Pancreas (tissue), 10 donors: Measurements from ENCODE around the gene ZNF423. TPM values are rescaled to one million over a fixed set of nuclear protein-coding genes. Genes with fewer than 3 reads are reported as not detected.

ENCODE experiments used
- ATAC-seq, 4 donors: fragments of 200-7000 bp; cut with Tn5 transposase; one replicate each; pipeline versions ENCODE4 v1.8.0 to v1.9.1; 2020; ENCODE audit warnings: mild to moderate bottlenecking in 4 of 4, moderate library complexity in 4 of 4
- DNase-seq, 6 donors: peaks; one replicate each; pipeline ENCODE4 v3.0.0-alpha.2; 2020
- FAIRE-seq: peaks from 2 replicates; lab custom pipeline; 2012; peaks lifted over from hg19 to GRCh38; lab: Jason Lieb, UNC
- H3K27ac ChIP-seq, 4 donors: fragments of 200-600 bp; sonication (generic); 1 replicate in 3 of 4; 2 replicates in 1 of 4; pipeline versions ENCODE4 v1.5.0 to v1.8.0; 2020
- H3K27me3 ChIP-seq, 4 donors: fragments of 200-600 bp; one replicate each; pipeline ENCODE4 v1.8.0; 2021
- H3K36me3 ChIP-seq, 3 donors: fragments of 200-600 bp; sonication (generic) in 1 of 3; one replicate each; pipeline versions ENCODE4 v1.5.0 to v1.8.0; 2020 to 2021
- H3K4me1 ChIP-seq, 3 donors: fragments of 200-600 bp; one replicate each; pipeline ENCODE4 v1.8.0; 2021
- H3K4me3 ChIP-seq, 4 donors: fragments of 200-600 bp; sonication (generic) in 2 of 4; one replicate each; pipeline versions ENCODE4 v1.5.0 to v1.8.0; 2020 to 2021
- H3K9me3 ChIP-seq, 4 donors: fragments of 200-600 bp; one replicate each; pipeline ENCODE4 v1.8.0; 2021
- WGBS, 2 donors: extraction: QIAGEN DNeasy Blood & Tissue Kit; methylation state at CpG; one replicate each; pipeline ENCODE4 v1.1.7; 2013; 5-methylcytosine and 5-hydroxymethylcytosine counted together
- intact Hi-C, 3 donors: fragments of 100-400 bp; cut with DNase I; formaldehyde crosslinking; loops; one replicate each; pipeline versions ENCODE4 v1.11.1 to v1.14.2; 2022
- polyA plus RNA-seq, 2 donors: library from polyadenylated mRNA; stranded (reverse); fragments of 200-250 nt; gene quantifications; one replicate each; pipeline ENCODE4 v1.2.3, GENCODE V29; 2013
- total RNA-seq, 6 donors: library from RNA; stranded (reverse); fragmentation: NEBNext Ultra II Directional in 4 of 6; extraction: Animal tissue kit (Norgen Biotek cat#: 25700) in 4 of 6; gene quantifications; one replicate each; pipeline versions ENCODE4 v1.2.1 to v1.2.4, GENCODE V29; 2021 to 2023
- TF ChIP-seq, protein P1 (sequence below), 4 donors: fragments of 200-600 bp; sonication (generic) in 3 of 4; IDR thresholded peaks; one replicate each; pipeline versions ENCODE4 v1.5.0 to v1.8.0; 2021; ENCODE audit warnings: antibody characterized with exemption in 4 of 4
- donor health status: healthy with polysubstance abuse.
- donor health status: DM: no; HTN: no; CAD: no; lungs with moderate emphysema.
- donor health status: DM: no; HTN: no; CAD: no.
- donor health status: control.
- donor health status: control.
- donor health status: Bipolar disorder and iron deficiency.
- donor health status: DM: yes; HTN: yes; CAD: no.
- donor health status: DM: no; HTN: no; CAD: no.
- donor health status: DM: no; HTN: no; CAD: no.
- donor health status: DM: yes; HTN: yes; CAD: no.

ZNF423 gene
- total and polyA plus RNA-seq, 8 donors: 0.61 to 5.1 (median 3.0) TPM

DNA sequence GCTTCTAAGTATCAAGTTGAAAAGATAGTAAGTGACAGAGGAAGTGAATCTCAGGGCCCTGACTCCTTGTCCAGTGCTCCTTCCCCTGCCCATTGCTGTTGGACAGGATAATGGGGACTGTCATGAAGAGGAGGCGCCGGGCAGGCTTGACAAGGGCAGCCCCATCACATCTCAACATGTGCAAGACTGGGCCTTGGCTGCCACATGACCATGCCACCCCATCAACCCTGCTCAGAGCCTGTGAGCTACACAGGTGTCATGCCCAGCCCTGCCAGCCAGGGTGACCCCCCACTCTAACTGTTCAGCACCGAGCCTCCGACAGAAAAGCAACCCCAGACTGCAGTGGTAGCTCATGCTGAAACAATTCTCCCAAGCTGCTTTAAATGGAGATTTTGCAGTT is 310.7 kb downstream of the ZNF423 start:
- Histone ChIP-seq H3K4me1 (no peaks in the 10 kb centered on the region), H3K36me3 (no peaks in the 10 kb centered on the region), H3K9me3 (no peaks in the 10 kb centered on the region), H3K27ac (no peak overlapping the region), H3K27me3 (no peaks in the 10 kb centered on the region), H3K4me3 (no peak overlapping the region)
- no peak for FAIRE-seq
- TF ChIP-seq, protein P1, sequence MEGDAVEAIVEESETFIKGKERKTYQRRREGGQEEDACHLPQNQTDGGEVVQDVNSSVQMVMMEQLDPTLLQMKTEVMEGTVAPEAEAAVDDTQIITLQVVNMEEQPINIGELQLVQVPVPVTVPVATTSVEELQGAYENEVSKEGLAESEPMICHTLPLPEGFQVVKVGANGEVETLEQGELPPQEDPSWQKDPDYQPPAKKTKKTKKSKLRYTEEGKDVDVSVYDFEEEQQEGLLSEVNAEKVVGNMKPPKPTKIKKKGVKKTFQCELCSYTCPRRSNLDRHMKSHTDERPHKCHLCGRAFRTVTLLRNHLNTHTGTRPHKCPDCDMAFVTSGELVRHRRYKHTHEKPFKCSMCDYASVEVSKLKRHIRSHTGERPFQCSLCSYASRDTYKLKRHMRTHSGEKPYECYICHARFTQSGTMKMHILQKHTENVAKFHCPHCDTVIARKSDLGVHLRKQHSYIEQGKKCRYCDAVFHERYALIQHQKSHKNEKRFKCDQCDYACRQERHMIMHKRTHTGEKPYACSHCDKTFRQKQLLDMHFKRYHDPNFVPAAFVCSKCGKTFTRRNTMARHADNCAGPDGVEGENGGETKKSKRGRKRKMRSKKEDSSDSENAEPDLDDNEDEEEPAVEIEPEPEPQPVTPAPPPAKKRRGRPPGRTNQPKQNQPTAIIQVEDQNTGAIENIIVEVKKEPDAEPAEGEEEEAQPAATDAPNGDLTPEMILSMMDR (IDR thresholded peaks at IDR 0.05): no peak
- DNase-seq: no peak
- WGBS, 2 donors: 94 to 99% methylated on average over 4 of the region's 4 CpGs
- intact Hi-C loops: no loop called here
- ATAC-seq: no peak

DNA sequence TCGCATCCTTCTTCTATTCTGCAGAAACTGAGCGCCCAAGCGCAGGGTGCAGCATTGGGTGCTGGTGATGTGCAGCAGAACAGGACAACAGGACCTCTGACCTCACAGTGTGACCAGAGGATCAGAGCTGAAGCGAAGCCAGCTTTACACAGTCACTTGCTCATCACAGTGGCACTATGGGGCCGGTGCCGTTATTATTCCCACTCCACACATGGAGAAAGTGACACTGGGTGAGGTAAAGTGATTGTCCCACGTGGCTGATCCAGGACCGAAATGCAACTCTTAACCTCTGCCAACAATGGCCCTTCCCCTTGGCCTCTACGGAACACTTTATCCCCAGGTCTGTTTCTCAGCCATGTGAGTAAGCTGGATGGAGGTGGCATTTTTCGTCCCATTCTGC is 311.1 kb downstream of the ZNF423 start:
- Histone ChIP-seq H3K4me1 (no peaks in the 10 kb centered on the region), H3K4me3 (no peak overlapping the region), H3K27ac (no peak overlapping the region), H3K27me3 (no peaks in the 10 kb centered on the region), H3K9me3 (no peaks in the 10 kb centered on the region), H3K36me3 (no peaks in the 10 kb centered on the region)
- intact Hi-C loops: no loop called here
- ATAC-seq (no peak), FAIRE-seq (no peak), DNase-seq (no peak)
- 91 to 93% methylated on average over 10 of the region's 10 CpGs for WGBS, 2 donors
- TF ChIP-seq, protein P1 (IDR thresholded peaks at IDR 0.05): no peak

DNA sequence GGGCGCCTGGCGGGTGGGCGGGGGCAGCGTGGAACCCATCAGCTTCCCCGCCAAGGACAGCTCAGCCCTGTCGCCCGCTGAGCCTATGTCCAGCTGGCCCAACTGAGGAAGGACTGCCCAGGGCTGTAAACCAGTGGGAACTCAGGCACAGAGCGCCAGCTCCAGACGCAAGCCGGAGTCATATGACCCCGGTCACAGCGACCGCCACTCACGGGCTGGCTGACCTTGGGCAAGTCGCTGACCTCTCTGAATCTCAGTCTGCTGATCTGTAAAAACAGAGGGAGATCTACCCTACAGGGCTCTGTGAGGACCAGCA is 312.3 kb downstream of the ZNF423 start:
- H3K36me3 ChIP-seq: no peaks in the 10 kb centered on the region
- DNase-seq (no peak), FAIRE-seq (no peak), ATAC-seq (no peak)
- intact Hi-C loops: no loop called here
- no peaks in the 10 kb centered on the region for H3K4me1 ChIP-seq
- TF ChIP-seq, protein P1 (IDR thresholded peaks at IDR 0.05): no peak
- 92 to 95% methylated on average over 15 of the region's 15 CpGs for WGBS, 2 donors
- no peak overlapping the region for H3K4me3 ChIP-seq
- no peaks in the 10 kb centered on the region for H3K27me3 ChIP-seq
- H3K9me3 ChIP-seq: no peaks in the 10 kb centered on the region
- H3K27ac ChIP-seq: no peak overlapping the region

DNA sequence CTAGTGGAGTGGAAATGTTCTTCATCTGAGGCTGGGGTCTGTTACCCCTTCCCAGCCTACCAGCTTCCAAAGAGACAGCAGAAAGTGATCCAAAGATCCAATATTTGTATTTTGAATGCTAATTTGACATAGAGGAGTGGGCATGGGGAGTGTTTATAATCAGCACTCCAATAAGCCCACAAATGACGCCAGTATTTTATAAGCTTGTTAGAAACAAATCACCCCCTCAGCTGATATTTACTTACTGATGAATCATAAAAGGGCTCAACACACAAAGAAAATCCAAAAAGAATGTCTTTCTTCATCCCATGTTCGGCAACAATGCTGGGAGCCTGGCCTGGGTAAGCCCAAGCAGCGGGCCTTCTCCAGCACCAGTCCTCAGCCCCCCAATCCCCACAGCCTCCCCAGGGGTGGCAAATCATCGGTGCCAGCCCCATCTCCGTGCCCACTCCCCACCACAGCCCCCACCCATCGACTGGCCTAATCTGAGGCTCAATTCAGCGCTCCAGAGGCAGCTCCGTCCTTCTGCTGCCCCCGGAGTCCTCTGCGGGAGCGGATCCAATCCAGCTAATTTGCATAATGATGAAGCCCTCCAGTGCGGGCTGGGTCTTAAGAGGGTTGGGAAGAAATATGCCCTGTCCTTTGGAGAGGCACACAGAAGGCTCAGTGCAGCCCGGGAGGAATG is 312.8 kb downstream of the ZNF423 start:
- 81 to 82% methylated on average over 13 of the region's 13 CpGs for WGBS, 2 donors
- intact Hi-C loops: no loop called here
- no peaks in the 10 kb centered on the region for H3K27me3 ChIP-seq
- no peaks in the 10 kb centered on the region for H3K9me3 ChIP-seq
- H3K4me3 ChIP-seq: no peak overlapping the region
- H3K27ac ChIP-seq: no peak overlapping the region
- TF ChIP-seq, protein P1 (IDR thresholded peaks at IDR 0.05): no peak
- no peak for ATAC-seq
- no peaks in the 10 kb centered on the region for H3K36me3 ChIP-seq
- H3K4me1 ChIP-seq: no peaks in the 10 kb centered on the region
- FAIRE-seq: no peak
- no peak for DNase-seq

DNA sequence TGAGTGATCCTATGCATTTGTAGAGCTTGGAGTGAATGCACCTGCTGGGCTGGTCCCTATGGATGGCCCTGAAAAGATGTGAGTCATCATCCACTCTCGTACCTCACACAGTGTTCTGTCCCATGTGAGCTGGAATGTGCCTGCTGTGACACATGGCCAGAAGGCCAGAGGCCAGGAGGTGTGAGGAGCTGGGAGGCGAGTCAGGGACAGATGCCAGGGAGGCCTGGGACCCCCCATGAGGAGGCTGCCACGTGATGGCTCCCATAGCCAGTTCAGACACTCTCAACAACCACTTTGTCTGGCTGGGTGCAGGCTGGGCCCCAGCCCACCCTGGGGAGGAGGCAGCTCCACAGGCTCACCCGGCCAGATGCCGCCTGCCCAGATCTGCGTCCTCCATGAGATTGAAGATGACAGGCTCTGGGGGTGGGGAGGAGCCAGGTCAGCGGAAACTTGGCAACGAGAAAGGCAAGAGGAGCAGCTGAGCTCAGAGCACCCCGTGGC is 313.5 kb downstream of the ZNF423 start:
- H3K27ac ChIP-seq: no peak overlapping the region

More for the DNA sequence above, 313.5 kb downstream of the ZNF423 start:
- no peaks in the 10 kb centered on the region for H3K27me3 ChIP-seq
- H3K4me3 ChIP-seq: no peak overlapping the region
- H3K4me1 ChIP-seq: no peaks in the 10 kb centered on the region
- H3K9me3 ChIP-seq: no peaks in the 10 kb centered on the region
- TF ChIP-seq, protein P1 (IDR thresholded peaks at IDR 0.05): no peak
- 79 to 86% methylated on average over 9 of the region's 9 CpGs for WGBS, 2 donors
- ATAC-seq: no peak
- no peaks in the 10 kb centered on the region for H3K36me3 ChIP-seq
- no peak for DNase-seq
- intact Hi-C loops: no loop called here
- no peak for FAIRE-seq
